DMS53 treated with DMSO at 0.1 percent for 48 hours (cell line): Measurements from ENCODE around the gene MTHFR.
A peak's percentile ranks its signal among the peaks of the same experiment; 100 is the strongest.

ENCODE experiments used
- DNase-seq: peaks from one replicate; lab custom pipeline; 2025; ENCODE audit not compliant: unreplicated experiment; lab: John Stamatoyannopoulos, UW

MTHFR gene

DNA sequence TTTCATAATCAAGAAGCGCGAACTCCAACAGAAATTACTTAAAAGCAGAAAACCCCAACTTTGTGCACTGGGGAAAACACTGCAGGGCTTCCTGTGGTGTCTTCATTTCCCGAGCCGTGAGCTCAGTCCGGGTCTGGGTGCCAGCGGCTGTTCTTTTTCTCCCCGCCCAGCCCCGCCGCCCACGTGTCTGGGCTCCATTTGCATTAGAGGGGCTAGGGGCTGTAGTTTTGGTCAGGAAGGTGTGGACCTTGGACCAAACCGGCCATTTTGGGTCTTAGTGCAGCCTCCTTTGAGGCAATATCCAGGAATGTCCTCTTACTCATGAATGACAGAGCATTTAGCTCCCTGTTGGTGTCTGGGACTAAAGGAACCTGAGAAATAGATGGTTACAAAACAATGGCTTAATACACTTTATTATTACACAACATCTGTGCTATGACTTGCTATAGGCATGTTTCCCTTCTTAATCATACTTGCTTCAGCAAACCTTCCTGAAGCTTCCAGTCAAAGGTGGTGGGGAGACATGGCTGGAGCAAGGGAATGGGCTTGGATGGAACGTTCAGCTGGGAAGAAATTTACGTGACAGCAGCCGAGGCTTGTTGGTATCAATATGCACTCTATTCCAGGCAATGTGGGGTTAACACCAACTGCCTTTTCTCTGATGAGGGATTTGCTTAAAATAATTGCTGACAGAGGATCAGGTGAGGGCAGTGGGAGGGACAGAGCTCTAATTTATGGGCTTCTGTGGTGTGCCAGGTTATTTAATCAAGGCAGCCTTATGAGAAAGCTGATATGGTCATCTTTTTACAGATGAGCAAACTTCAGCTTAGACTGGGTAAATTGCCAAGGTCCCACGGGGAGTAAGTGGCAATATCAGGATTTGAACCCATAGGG, 68.8 kb downstream of the MTHFR start:
- no peak for DNase-seq

DNA sequence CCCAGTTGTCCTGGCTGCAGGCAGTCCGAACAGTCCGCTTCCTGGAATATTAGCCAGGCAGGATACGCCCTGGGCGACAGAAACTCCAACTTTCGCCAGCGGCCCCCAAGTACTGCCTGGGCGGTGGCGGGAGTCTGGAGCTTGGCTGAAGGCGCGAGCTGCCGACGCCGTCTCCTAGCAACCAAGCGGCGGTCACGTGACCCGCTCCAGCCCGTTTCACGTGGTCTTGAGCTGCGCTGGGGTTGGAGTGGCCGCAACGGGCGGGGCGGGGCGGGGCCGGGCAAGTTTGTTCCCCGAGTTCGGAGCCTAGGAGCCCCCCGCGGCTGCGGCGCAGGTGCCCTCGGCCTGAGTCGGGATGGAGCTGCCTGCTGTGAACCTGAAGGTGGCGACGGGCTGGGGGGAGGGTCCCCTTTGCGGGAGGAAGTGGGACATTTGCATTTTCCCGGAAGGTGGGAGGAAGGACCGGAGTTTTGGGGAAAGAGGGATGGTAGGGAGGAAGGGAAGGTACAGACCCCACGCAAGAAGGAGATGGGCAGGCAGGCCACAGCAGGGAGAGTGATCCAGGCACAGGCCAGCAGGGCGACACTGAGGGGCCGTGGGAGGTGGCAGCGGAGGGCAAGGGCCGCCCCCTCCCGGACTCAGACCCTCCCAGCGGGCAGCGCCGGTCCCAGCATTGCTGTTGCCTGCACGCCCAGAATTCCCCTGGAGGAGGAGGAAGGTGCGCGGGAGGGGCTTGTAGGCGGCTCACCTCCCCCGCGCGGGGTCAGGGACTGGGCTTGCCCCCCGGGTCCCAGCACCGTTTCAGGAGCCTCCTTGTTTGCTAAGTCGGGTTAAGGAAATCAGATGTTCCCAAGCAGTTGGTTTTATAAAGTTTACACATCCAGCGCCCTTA, 69.7 kb downstream of the MTHFR start, which contains the start of gene AGTRAP:
AGTRAP (plus strand) TSS at position 283 of the 892 bp plus-strand sequence; CDS start at position 356, 73 bp downstream.
- DNase-seq = peak; percentile 66
